ENCODE results near the gene ARPC1B. TPM values are rescaled to one million over a fixed set of nuclear protein-coding genes. Genes with fewer than 3 reads are reported as not detected.
"Not testable (repeated sequence)": the region's sequence is repeated elsewhere in the genome, so short reads cannot be mapped to it uniquely, and the experiment has no call there.

Gene ARPC1B
- total RNA-seq, 1 donor, result 420 TPM

- DNase-seq (ENCODE audit: low read depth in 2 of 3, low spot score in 2 of 3), result no peak
Observed at GRCh38 chr7:99366646-99367045, 7.9 kb upstream of the ARPC1B start.

GRCh38 chr7:99368750-99369389, 5.7 kb upstream of the ARPC1B start:
- DNase-seq (ENCODE audit: low read depth in 2 of 3, low spot score in 2 of 3), result no peak

DNA sequence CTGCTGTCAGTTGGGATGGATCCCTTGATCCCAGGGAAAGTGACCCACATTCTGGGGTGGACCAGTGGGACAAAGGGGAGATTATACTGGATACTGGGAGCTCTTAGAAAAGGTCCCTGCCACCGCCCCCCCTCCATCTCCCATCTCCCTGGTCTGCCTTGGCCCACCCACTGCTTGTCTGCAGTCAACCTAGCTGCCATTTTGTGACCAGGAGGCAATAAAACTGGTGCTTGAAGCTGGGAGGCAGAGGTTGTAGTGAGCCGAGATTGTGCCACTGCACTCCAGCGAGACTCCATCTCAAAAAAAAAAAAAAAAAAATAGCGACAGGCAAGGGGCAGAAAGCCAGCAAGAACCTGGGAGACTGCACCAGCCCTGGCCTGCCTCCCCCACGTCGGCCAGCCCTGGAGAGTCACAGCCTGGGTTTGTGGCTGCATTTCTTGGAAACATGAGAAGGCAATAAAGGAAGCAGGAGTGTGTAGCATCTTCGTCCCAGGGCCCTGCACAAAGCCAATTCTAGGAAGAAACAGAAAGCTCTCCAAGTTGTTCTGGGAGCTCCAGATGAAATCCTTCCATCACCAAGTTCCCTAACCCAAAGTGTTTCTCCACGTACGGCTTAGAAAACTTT, 4.7 kb upstream of the ARPC1B start:
- no peak for DNase-seq (ENCODE audit: low read depth in 2 of 3, low spot score in 2 of 3)

DNA sequence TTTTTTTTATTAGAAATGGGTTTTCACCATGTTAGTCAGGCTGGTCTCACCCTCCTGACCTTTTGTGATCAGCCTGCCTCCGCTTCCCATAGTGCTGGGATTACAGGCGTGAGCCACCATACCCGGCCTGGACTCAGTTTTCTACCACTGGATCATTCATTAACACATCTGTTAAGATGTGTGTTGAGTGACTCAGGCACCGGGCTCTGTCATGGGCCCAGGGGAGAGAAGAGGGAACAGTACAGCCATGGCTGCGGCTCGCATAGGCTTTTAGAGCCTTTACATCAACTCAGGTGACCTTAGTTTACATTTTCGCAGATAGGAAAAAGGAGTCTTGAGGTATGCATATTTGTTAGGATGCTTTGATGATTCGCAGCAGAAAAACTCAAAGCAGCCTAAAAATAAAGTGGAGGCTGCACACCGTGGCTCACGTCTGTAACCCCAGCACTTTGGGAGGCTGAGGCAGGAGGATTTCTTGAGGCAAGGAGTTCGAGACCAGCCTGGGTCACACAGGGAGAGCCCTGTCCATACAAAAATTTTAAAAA, 3.1 kb upstream of the ARPC1B start:
- DNase-seq (ENCODE audit: low read depth in 2 of 3, low spot score in 2 of 3), result no peak

DNA sequence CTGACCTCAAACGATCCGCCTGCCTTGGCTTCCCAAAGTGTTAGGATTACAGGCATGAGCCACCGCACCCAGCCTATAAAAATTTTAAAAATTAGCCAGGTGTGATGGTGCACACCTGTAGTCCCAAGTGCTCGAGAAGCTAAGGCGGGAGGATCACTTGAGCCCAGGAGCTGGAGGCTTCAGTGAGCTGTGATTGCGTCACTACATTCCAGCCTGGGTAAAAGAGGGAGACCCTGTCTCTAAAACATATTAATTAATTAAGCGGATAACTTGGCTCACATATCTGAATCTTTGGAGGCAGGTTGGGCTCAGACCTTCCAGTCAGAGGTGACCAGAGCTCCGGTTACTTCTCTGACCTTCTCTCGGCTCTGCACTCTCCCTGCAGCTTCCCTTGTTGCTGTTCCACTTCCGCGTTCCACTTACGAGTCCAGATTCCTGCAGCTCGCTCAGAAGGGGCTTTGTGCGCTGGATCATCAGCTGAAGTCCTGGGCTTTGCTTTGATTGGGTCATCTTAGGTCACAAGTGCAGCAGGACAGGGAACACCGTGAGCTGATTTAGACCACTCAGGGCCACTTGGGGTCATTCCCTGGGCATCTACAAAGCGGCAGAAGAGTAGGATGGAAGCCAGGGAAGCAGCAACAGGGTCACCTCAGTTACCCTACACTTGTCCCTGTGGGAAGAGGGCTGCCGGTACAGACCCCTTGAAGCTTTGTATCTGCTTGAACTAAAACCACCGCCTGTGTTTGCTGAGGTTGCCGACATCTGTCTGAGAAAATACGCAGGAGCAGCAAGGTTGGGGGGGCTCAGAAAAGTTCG, 2.0 kb upstream of the ARPC1B start:
- DNase-seq (ENCODE audit: low read depth in 2 of 3, low spot score in 2 of 3), result no peak

DNA sequence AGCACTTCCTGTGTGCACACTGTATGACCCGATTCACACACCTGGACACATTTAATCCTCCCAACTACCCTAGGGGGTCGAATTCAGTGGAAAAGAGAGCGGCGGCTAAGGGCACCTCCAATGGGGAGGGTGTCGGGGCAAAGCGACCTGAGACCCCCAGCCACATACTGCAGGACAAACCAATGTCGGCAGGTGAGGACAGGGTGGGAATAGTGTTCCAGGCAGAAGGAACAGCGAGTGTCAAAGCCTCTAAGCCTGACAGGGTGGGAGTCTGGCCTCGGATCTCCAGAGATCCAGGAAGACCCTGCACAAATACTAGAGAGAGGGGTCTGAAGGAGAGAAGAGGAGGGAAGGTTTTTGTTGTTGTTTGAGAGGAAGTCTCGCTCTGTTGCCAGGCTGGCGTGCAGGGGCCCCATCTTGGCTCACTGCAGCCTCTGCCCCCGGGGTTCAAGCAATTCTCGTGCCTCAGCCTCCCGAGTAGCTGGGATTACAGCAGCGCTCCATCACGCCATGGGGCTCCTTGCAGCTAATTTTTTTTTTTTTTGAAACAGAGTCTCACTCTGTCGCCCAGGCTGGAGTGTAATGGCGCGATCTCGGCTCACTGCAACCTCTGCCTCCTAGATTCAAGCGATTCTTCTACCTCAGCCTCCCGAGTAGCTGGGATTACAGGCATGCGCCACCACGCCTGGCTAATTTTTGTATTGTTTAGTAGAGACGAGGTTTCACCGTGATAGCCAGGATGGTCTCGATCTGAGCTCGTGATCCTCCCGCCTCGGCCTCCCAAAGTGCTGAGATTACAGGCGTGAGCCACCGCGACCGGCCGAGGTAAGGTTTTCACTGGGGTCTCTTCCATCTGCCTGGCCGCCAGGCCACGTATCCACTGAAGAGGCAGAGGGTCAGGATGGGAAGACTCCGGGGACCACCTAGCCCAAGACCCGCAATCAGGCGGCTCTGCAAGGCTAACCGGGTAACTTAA, 1.2 kb upstream of the ARPC1B start:
- no peak for DNase-seq (ENCODE audit: low read depth in 2 of 3, low spot score in 2 of 3)

DNA sequence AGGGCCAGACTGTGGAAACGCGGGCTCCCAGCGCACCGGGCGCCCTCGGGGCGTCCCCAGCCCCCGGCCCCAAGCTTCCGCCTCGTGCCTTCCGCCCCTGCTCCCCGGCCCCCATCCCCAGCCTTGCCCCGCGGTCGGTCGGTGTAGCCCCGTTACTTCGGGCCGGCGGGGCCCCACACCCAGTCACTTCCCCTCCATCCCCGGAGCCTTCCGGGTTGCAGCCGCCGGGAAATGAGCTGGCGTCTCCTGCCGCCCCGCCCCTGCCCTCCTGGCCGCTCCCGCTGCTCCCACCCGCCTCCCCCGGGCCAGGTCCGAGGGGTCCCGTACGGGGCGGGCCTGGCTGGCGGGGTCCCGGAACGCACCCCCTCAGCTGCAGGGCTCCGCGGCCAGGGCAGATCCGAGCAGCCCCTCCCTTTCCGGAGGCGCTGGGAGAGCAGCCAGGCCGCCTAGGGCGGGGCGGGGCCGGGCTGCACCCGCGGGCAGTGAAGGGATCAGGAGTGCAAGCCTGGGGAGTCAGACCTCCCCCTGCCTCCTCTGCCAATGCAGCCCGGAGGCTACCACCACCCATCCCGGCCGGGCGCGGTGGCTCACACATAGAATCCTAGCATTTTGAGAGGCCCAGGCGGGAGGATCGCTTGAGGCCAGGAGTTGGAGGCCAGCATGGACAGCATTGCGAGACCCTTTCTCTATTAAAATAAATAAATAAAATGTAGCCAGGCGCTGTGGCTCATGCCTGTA, 709 bp downstream of the ARPC1B start:
- DNase-seq (ENCODE audit: low read depth in 2 of 3, low spot score in 2 of 3), result peak in 2 of 3 donors; percentile 66 to 70

- peak in 2 of 3 donors; percentile 73 to 82 for DNase-seq (ENCODE audit: low read depth in 2 of 3, low spot score in 2 of 3)
Observed at GRCh38 chr7:99379043-99379577, 4.6 kb downstream of the ARPC1B start.

GRCh38 chr7:99379693-99380031, 5.1 kb downstream of the ARPC1B start:
- not testable (repeated sequence) for DNase-seq (ENCODE audit: low read depth in 2 of 3, low spot score in 2 of 3)

- peak in 2 of 3 donors; percentile 75 to 76 for DNase-seq (ENCODE audit: low read depth in 2 of 3, low spot score in 2 of 3)
Observed at GRCh38 chr7:99380032-99380822, 5.7 kb downstream of the ARPC1B start.

DNA sequence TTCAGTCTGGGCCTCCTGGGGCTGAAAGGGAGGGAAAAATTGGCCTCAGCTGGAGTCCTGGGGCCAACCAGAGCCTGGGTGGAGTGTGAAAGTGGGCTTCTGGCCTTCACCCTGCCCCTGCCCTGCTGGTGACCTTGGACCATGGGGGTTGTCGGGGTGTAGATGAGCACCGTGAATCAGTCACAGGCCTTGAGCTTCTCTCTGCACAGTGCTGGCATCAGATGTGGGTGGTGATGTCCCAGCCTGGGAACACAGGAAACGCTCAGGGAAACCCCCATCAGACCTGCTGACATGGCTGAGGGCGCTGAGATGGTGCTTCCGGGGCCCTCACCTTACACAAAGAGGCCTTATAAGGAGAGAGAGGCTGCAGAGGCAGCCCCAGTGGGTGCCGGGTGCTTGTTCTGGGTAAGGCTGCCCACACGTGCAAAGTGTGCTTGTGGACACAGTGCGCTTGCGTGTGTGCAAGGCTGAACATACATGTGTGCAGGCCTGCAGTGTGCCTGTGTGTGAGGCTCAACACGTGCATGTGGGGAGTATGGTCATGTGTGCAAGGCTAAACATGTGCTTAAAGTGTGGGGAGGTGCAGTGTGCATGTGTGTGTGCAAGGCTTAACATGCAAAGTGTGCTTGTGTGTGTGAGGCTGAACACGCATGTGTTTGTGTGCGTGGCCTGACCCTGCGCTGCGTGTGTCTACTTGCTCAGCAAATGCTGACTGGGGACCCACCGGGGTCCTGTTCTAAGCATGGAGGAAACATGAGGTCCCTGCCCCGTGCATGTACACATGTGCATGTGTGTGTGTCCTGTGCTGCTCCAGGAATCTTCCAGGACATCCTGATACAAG, 6.5 kb downstream of the ARPC1B start:
- DNase-seq (ENCODE audit: low read depth in 2 of 3, low spot score in 2 of 3), result peak in 1 of 3 donors; percentile 80

GRCh38 chr7:99381664-99382075, 7.1 kb downstream of the ARPC1B start:
- DNase-seq (ENCODE audit: low read depth in 2 of 3, low spot score in 2 of 3), result no peak

DNA sequence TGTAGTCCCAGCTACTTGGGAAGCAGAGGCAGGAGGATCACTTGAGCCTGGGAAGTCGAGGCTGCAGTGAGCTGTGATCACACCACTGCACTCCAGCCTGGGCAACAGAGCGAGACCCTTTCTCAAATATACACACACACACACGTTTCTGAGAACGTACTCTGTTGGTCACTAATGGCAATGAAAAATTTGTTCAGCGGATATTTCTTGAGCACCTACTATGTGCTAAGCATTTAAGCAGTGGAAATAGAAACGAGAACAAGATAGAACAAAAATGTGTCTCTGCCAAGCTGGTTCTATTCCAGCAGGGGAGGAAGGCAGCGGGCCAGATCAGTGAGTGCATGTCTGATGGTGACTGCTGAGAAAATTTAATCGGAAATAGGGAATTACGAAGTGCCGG, 8.7 kb downstream of the ARPC1B start:
- no peak for DNase-seq (ENCODE audit: low read depth in 2 of 3, low spot score in 2 of 3)

DNA sequence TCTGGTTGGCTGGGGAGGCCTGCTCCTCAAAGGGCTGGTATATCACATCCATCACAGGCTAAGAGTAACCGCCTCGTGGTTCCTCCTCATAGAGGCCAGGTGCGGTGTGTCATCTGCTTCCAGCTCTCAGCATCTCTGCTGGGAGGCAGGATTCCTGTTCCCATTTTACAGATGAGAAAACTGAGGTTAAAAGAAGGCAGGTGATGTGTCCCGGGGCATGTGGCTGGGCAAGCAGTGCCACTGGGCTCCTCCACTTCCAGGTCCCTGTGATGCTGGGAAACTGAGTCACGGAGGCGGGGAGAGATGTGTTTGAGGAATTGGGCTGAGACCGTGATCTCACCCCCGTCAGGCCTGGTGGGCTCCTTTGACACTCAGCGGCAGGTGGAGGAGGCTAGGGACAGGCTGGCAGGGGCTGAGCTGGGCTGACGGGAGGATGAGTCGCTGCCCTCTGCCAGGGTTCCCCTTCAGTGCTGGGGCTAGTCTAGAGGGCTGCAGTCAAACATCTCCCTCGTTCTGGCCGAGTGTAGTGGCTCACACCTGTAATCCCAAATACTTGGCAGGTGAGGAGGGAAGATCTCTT, 9.4 kb downstream of the ARPC1B start:
- no peak for DNase-seq (ENCODE audit: low read depth in 2 of 3, low spot score in 2 of 3)

DNA sequence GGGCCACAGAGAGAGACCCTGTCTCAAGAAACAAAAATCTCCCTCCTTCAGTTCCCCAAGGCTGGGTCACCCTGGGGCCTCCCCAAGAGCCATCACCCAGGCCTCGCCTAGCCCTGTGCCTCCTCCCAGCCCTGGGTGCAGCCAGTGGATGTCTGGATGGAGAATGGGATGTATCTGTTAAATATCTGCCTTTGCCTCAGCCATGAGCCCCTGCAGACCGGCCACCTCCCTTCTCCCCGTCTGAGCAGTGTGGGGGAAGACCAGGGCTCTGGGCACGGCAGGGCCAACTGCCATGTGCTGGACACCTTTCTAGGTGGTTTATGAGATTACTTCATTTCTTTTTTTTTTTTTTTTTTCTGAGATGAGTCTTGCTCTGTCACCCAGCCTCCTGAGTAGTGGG, 10.0 kb downstream of the ARPC1B start:
- no peak for DNase-seq (ENCODE audit: low read depth in 2 of 3, low spot score in 2 of 3)

DNA sequence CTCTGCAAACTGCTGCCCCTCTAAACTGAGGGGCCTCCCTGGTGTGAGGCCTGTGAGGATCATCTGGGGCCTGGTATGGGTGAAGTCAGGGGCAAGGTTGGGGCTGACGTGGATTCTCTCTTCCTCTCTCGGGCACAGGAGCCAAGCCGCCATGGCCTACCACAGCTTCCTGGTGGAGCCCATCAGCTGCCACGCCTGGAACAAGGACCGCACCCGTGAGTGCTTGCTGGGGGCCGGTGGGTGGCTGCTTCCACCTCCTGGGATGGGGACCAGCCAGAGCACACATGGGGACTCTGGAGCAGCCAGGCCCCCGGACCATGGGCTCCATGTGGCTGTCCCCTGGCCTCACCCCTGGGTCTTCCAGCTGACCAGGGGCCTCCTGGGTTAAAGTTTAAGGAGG, 11.0 kb downstream of the ARPC1B start:
- DNase-seq (ENCODE audit: low read depth in 2 of 3, low spot score in 2 of 3), result no peak

DNA sequence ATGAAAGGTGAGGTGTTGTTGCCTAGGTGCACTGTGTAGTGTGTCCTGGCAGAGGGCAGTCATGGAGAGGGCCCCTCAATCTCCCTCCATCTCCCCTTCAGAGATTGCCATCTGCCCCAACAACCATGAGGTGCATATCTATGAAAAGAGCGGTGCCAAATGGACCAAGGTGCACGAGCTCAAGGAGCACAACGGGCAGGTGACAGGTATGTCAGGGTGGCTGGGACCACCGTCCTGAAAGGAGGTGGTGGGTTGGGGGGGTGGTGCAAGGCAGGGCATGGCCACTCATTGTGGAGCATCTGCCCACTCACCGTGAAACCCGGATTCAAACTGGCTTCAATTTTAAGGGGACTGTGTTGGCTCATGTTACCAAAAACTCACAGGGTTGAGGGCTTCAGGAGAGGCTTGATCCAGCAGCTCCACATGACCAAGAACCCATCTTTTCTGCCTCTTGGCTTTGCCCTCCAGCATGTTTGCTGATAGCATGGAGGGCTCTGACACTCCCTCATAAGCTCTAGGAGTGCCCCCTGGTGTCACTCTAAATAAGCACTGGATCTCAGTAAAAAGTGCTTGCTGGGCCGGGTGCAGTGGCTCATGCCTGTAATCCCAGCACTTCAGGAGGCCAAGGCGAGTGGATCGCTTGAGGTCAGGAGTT, 12.2 kb downstream of the ARPC1B start:
- peak in 2 of 3 donors; percentile 67 to 79 for DNase-seq (ENCODE audit: low read depth in 2 of 3, low spot score in 2 of 3)
